CD4-positive, alpha-beta T cell treated with Interferon alpha-2 for 1 hour (primary cell): ENCODE measurements around the gene DDX56.
"Not testable (repeated sequence)": the region's sequence is repeated elsewhere in the genome, so short reads cannot be mapped to it uniquely, and the experiment has no call there.

Experiments used
- DNase-seq, 2 donors: peaks; one replicate each; pipeline ENCODE4 v3.0.0-alpha.2; 2020 to 2022

Gene DDX56

DNA sequence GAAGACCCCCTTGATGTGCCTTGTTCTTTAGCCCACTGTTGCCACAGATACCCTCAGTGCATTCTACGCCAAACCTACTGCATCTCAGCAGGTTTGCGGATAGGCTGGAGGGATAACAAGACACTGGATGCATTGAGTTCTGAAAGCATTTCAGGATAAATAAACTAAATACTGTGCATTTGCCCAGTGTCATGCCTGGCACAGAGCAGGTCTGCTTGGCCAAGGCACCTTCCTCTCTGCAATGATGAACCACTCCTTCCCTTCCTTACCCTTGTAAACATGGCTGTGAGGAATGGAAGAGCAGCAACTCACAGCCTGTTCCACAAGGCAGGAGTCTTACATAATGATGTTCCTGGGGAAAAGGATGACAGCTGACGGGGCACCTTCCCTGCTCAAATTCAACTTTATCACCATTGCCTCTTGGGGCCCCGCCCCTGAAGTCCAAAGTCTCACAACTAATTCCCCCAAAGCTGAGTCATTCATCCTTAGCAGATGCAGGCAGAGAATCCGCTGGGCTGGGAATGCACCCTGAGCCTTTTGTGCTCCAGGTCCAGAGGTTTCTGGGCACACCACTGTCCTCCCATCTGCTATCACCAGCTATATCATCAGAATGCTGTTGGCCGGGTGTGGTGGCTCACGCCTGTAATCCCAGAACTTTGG is 11.6 kb downstream of the DDX56 start:
- DNase-seq = no peak

DNA sequence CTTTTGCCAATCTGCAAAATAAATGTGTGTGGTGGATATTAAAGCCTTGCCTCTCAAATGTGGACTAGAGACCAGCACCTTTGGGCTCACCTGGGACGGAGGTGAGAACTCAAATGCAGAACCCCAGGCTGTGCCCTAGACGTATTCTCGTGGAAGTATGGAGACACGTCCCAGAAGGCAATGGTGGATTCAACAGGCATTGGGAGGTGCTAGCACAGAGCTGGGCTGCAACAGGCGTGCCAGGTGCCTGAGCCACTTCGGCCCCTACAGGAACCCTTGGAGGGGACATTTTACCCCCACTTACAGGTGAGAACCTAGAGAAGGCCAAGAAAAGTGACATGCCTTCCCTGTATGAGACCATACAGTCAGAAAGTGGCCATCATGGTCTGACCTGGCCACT is 12.2 kb downstream of the DDX56 start:
- no peak for DNase-seq

DNA sequence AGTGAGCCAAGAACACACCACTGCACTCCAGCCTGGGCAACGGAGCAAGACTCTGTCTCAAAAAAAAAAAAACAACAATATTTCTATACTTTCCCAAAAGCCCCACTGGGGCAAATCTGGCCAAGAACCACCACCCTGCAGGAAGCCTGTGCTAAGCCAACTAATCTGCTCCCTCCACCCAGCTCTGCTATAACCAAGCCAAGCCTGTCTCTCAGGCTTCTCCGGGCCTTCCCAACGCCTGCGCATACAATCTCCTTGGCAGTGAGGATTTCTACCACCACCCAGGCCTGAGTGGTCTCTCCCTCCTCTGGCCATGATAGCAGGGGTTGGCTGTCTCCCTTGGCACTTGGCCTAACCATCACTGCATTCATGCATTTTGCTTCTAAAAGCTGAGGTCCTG is 14.2 kb downstream of the DDX56 start:
- DNase-seq = no peak

DNA sequence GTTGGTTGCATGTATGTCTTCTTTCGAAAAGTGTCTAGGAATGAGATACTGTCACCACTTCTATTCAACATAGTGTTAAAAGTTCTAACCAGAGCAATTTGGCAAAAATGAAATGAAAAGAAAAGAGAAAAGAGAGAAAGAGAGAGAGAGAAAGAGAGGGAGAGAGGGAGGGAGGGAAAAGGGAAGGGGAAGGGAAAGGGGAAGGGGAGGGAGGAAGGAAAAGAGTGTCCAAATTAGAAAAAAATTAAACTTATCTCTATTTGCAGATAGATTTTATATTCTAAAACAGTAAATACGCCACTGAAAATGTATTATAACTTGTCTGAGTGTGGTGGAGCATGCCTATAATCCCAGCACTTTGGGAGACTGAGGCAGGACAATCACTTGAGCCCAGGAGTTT is 16.2 kb downstream of the DDX56 start:
- DNase-seq = no peak

DNA sequence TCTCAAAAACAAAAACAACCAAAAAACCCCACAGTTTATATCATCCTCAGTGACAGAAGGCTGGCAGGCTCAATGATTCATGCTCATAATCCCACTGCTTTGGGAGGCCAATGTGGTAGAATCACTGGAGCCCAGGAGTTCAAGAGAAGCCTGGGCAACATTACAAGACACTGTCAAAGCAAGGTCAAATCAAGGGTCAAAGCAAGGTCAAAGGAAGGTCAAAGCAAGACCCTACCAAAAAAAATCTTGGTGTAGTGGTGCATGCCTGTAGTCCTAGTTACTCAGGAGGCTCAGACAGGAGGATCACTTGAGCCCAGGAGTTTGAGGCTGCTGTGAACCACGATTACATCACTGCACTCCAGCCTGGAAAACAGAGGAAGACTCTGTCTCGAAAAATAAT is 18.4 kb downstream of the DDX56 start:
- DNase-seq = no peak

DNA sequence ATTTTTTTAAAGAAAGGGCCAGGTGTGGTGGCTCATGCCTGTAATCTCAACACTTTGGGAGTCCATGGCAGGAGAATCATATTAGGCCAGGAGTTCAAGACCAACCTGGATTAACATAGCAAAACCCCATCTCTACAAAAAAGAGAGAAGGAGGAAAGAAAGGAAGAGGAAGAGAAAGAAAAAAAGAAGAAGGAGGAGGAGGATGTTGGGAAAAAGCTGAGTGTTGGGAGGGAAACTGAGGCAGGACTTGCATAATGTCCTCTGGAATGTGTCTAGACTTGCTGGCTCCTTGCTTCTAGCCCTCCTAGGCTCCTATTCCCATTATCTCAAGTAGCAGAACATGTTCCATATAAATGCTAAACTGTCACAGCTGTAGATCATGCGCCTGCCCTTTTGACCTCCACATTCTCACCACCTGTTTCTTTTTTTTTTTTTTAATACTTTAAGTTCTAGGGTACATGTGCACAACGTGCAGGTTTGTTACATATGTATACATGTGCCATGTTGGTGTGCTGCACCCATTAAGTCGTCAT is 21.2 kb downstream of the DDX56 start:
- not testable (repeated sequence) for DNase-seq

DNA sequence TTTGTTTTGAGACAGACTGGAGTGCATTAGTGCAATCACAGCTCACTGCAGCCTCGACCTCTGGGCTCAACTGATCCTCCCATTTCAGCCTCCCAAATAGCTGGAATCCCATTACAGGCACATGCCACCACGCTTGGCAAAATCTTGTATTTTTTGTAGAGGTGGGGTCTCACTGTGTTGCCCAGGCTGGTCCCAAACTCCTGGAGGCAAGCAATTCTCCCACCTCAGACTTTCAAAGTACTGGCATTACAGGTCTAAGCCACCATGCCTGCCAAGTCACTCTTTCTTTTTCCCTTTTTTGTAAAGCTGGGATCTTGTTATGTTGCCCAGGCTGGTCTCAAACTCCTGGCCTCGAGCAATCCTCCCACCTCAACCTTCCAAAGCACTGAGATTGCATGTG is 24.3 kb downstream of the DDX56 start:
- no peak for DNase-seq

DNA sequence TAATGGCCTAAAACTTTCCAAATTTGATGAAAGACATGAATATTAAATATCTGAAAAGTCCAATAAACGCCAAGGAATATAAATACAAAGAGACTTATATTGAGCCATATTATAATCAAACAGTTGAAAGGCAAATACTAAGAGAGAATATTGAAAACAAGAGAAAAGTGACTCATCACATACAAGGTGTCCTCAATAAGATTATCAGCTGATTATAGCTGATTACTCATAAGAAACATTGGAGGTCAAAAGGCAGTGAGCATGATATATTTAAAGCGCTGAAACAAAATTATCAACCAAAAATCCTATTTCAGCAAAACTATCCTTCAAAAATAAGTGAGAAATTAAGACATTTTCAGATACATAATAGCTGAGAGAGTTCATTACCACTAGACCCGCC is 24.8 kb downstream of the DDX56 start:
- no peak for DNase-seq

DNA sequence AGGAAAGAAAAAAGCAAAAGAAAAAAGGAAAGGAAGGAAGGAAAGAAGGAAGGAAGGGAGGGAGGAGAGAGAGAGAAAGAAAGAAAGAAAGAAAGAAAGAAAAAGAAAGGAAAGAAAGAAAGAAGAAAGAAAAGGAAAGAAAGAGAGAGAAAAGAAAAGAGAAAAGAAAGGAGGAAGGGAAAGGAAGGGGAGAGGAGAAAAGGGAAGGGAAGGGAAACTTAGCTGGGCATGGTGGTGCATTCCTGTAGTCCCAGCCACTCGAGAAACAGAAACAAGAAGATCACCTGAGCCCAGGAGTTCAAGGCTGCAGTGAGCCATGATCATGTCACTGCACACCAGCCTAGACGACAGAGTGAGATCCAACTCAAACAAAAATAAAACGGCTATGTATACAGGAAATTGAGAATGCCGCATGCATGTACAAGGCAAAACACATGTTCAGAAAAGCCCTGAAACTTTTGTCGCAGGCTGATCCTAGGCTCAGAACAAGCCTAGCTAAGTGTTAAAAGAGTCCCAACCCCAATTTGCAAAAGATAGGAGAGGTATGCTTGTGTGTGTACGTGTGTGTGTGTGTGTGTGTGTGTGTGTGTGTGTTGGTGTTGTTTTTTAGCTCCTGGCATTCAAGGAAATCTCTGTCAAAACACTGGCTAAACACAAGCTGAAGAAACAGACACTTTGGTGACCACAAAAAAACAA is 26.0 kb downstream of the DDX56 start:
- DNase-seq = no peak

DNA sequence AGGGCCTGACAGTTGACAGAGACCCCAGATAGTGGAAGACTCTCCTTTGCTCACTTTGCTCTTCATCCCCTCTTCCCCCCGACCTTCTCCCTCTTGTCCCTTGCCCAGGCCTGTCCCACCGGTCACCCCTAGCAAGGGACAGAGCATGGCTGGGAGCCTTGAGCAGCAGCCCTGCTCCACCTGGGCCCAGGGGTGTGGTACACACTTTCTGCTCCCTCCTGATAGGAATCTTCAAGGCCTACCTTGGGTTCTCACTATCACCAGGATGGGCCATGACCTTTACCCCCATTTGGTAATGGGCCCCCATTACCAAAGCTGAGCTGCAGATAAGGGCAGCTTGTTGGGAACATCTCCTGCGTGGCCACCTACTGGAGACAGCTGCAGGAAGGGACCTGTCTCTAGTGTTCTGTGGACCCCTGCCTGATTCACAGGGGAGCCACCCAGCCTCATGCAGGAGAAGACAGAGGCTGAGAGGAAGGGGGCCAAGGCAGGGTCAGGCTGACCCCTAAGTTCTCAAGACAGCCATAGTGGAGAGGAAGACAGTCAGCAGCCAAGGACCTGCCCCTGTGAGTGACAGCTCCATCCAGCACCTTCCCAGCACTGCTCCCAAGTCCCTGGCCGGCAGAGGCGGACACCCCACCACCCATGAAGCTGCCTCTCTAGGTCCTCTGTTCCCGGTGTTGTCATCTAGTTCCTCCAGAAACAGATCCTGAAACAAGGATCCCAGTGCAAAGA is 31.7 kb downstream of the DDX56 start:
- DNase-seq = no peak

DNA sequence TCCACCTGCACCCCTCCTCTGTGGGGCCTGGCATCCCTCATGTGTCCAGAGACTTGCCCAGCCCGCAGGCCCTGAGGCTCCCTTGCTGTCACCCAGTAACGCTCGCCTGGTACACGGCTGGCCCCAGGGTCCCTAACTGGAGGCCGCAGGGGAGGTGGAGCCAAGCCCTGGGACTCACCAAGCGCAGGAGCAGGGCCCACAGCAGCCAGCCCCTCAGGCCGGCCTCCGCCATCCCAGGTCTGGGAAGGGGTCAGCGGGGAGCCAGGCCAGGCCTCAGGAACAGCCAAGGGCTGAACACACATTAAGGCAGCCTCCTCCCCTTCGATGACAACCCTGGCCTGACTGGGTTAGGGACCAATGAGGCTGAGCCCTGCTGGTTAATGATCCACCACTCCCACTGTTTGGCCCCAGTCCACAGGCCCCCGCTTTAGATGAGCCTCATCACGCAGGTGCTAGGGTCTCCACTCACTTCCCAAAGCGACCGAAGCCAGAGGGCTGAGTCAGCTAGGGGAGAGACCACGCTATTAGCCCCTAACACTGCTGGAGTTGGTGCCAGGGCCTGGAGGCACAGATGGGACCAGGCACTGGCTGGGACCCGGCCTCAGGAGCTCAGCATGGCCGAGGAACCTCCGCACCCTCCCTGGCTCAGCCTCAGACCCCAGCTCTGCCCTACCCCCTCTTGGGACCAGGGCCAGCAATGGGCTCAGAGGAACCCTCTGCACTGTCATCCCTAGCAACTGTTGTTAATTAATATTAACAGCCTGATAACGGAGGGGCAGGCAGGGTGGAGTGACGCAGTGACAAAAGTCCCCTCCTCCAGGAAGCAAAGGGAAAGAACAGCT is 32.5 kb downstream of the DDX56 start, which contains the start of gene NPC1L1:
Gene NPC1L1, minus strand, starts transcription at position 303 of the 842 bp plus-strand sequence. Its CDS starts 71 bp downstream, at position 232.
- no peak for DNase-seq

DNA sequence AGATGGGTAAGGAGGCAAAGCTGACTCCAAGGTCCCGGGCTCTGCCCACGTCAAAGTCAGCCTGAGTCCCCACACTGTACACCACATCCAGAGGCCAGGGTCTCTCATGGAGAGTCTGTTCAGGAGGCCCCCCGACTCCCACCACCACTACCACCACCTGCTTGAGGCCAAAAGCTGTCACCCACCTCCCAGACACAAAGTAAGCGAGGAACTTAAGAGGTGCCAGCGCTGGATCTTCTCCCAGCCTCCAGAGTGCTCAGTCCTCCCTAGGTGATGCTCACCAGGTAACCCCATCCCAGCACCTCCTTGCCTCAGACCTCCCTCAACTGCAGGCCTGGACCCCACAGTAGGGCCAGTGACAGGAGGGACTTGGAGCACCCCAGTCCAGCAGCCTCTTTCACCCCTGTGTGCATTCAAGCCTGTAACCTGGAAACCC is 33.1 kb downstream of the DDX56 start:
- DNase-seq = no peak

DNA sequence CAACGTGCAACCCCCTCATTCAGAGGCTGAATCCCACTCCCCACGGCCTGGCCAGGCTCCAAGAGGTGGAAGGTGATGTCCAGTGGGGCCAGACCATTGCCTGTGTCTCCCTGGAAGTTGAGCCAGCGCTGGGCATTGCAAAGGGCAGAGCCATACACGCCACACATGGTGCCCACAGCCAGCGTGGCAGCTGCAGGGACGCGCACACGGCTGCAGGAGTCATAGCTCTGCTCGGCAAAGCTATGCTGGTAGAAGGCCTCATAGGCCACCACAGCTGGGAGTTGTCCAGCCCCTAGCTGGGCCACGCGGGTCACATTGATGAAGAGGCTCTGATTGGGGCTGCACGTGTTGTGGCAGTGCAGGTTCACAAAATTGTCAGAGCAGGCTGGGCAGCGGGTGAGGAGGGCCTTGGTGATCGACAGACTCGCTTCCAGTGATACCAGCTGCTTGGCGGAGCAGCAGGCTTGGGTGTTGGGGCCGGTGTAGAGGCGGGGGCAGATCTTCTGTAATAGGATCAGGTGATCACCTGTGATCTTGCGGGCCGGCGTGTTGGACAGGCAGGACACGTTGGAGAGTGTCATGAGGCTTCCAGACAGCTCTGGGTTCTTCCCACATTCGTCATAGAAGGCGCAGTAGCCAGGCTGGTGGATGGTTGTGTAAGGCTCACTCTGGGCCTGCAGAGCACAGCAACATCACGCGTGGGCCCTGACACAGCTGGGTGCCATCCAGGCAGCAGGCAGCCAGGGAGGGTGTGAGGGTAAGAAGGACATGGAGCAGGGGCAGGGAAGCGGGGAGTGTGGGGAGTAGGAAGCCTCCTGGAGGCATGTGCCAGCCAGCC is 33.8 kb downstream of the DDX56 start:
- DNase-seq = no peak

DNA sequence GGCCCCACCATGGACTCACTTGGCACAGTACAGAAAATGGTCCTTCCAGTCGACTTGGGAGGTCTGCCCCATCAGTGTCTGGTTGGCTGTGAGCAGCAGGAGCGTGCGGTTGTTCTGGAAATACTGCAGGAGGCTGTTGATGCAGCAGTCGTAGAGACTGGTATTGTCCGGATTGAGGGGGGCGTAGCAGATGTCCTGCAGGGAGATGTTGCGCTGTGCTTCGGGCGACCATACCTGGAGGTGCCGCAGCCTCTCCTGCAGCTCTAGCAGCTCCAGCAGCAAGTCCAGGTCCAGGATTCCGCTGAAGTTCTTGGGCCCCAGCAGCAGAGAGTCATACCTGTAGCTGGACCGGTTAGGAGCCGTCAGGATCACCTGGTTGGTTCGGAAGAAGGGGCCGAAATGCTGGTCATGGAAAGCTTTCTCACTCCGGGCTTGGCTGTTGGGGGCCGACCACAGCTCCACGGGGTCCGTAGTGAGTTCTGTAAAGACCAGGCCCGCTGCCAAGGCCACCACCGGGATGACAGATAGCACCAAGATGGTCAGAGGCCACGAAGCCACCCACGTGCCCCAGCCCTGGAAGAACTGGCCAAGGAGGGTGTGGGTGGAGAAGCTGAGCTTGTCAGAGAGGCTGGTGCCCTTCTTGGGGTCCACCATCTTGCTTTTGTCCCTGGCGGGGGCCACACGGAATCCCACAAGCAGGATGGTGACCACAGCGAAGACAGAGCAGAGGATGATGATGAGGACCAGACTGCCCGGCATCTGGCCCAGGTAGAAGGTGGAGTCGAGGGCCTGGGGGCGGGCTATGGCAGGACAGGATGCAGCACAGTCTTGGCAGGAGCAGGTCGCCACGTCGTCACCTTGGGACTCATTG is 34.7 kb downstream of the DDX56 start:
- no peak for DNase-seq

DNA sequence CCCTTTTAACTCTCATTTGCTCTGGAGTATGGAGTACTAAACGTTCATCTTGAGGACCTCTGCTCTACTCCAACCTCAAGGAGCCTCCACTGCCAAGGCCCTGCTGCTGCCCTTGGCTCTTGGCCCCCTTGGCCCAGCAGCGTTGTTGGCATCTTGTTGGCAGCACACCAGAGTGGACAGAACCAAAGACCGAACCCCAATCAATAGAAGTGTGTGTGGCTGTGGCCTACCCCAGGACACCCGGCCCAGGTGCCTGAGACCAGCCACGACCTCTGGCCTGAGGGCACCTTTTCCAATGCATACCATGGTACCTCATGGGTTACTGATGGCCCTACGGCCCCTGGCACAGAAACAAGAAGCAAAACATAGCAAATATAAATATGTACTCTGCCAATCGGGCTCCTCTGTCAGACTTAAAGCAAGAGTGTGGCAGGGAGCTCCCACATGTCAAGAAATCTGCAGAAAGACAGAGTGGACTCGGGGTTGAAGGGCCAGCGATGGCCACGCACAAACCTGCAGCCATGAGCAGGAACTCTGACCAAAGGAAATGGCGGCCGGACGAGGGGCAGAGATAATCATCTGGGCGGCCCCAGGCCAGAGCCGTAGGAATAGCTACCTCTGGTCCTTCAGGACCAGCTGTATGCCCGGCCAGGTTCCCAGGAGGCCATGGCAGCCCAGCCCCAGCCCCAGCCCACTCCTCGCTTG is 35.5 kb downstream of the DDX56 start:
- no peak for DNase-seq

DNA sequence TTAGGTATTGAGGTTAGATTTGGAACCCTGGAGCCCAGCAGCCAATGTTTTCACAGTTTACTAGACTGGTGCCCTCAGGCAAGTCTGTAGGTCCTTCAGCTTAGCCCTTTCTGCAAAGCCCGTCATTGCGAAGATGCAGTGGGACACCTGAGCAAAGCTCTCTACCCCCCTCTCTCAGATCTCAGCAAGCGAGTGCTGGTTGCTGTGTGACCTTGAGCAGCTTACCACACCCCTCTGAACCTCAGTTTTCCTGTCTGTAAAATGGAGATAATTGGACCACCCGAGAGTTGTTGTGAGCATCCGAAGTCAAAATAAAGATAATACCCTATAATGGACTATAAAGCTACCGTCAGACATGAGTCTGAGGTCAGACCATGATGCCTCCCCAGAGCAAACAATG is 36.3 kb downstream of the DDX56 start:
- no peak for DNase-seq

DNA sequence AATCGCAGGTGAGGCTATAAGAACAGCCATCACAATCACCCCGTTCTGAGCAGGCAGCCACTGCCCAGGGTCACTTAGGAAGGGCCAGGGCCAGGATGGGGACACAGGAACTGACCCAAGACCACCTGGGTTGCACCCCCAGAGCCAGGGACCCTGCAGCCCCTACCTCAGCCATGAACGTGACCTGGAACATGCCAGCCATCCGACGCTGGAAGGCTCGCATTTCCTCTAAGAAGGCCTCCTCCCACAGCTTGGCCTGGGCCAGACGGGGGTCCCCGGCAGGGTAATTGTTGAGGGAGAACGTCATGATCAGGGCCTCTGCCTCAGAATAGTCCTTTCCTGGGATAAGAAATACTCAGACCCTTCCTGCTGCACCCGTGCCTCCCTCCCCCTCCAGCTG is 37.6 kb downstream of the DDX56 start:
- no peak for DNase-seq

DNA sequence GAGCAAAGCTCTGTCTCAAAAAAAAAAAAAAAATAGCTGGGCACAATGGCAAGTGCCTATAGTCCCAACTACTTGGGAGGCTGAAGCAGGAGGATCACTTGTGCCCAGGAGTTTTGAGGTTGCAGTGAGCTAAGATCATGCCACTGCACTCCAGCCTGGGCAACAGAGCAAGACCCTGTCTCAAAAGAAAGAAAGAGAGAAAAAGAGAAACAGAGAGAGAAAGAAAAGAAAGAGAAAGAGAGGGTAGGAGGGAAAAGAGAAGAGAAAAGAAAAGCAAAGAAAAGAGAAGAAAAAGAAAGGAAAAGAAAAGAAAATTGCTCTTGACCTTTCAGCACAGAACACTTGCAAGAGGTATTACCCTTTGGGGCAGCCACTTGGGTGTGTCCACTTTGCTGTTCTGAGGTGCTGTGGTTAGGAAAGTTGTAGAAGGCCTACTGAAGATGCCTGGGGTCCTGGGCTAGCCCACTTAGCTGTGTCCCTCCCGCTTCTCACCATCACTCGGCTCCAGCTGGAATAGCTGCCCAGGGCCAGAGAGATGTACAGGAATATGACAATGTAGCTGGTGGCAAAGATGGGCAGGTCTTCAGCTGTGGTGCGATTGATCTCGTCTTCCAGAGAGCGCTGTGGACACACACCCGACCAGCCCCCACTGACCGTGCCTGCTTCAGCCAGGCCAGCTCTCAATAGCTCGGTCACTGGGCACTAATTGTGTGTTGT is 38.2 kb downstream of the DDX56 start:
- no peak for DNase-seq

DNA sequence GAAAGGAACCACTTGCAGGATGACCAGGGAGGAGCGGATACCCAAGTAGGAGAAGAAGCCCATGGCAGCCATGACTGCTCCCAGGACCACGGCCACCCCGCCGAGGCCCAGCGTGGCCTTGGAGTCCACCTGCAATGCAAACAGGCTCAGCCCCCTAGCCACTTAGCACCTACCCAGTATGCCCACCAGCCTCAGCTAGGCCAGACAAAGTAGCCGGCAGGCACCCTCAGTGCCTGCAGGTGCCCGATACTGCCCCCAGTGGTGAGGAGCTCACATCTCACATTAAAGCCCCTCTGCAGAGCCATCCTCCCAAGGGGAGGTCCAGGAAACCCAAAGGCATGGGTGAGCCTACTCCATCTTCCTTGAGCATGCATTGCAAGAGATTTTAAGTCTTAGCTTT is 39.2 kb downstream of the DDX56 start:
- DNase-seq = peak; percentile 30 to 45
